Neural cell (in vitro differentiated cells): ENCODE data around the gene SLC22A23.

Experiments used
- CTCF ChIP-seq: fragments of 450-650 bp; IDR thresholded peaks from 2 replicates; pipeline ENCODE4 v1.5.1; 2014; ENCODE audit warnings: antibody characterized with exemption, mild to moderate bottlenecking, moderate library complexity; ENCODE audit not compliant: poor library complexity, severe bottlenecking
- EP300 ChIP-seq: fragments of 450-650 bp; conservative IDR thresholded peaks from 2 replicates; pipeline ENCODE4 v1.6.1; 2014; ENCODE audit warnings: antibody characterized with exemption, mild to moderate bottlenecking, moderate library complexity; ENCODE audit not compliant: poor library complexity, severe bottlenecking
- EZH2 ChIP-seq: fragments of 200-600, 300-800 bp; shearing (Covaris generic), sonication (generic); IDR thresholded peaks from 2 replicates; pipeline ENCODE4 v1.6.1; 2014; ENCODE audit warnings: antibody characterized with exemption, low read length, borderline replicate concordance, mild to moderate bottlenecking; ENCODE audit not compliant: insufficient read depth, poor library complexity, severe bottlenecking
- POLR2AphosphoS5 ChIP-seq: IDR thresholded peaks from 2 replicates; pipeline ENCODE4 v1.6.1; 2012
- RAD21 ChIP-seq: fragments of 450-650 bp; conservative IDR thresholded peaks from 2 replicates; pipeline ENCODE4 v1.6.1; 2014; ENCODE audit warnings: antibody characterized with exemption, mild to moderate bottlenecking, moderate library complexity
- REST ChIP-seq: IDR thresholded peaks from 2 replicates; pipeline ENCODE4 v1.6.1; 2012; ENCODE audit warnings: borderline replicate concordance
- SMC3 ChIP-seq: fragments of 450-650 bp; conservative IDR thresholded peaks from 2 replicates; pipeline ENCODE4 v1.6.1; 2014; ENCODE audit warnings: antibody characterized with exemption, mild to moderate bottlenecking, moderate library complexity; ENCODE audit not compliant: poor library complexity

GRCh38 chr6:3240595-3240994, 216.3 kb downstream of the SLC22A23 start:
- no peak for TF ChIP-seq CTCF
- no peak for TF ChIP-seq RAD21
- no peak for TF ChIP-seq EP300
- no peak for TF ChIP-seq POLR2AphosphoS5
- no peak for TF ChIP-seq EZH2
- TF ChIP-seq SMC3 = no peak
- no peak for TF ChIP-seq REST
